Osteocyte (in vitro differentiated cells): ENCODE results near the gene KANK3. TPM values are rescaled to one million over a fixed set of nuclear protein-coding genes. Genes with fewer than 3 reads are reported as not detected.
"Not testable (repeated sequence)": the region's sequence is repeated elsewhere in the genome, so short reads cannot be mapped to it uniquely, and the experiment has no call there.

ENCODE experiments used
- DNase-seq: peaks from one replicate; pipeline ENCODE4 v3.0.0; 2021; ENCODE audit warnings: mixed read lengths; ENCODE audit not compliant: unreplicated experiment; ENCODE audit errors: extremely low spot score
- H3K27ac Mint-ChIP-seq: one replicate; pipeline ENCODE4 v1.8.0; 2021; ENCODE audit warnings: mild to moderate bottlenecking, mixed read lengths; ENCODE audit not compliant: unreplicated experiment
- H3K27me3 Mint-ChIP-seq: one replicate; pipeline ENCODE4 v1.8.0; 2021; ENCODE audit warnings: mixed read lengths; ENCODE audit not compliant: unreplicated experiment
- H3K36me3 Mint-ChIP-seq: one replicate; pipeline ENCODE4 v1.8.0; 2021; ENCODE audit warnings: mixed read lengths; ENCODE audit not compliant: unreplicated experiment
- H3K4me1 Mint-ChIP-seq: one replicate; pipeline ENCODE4 v1.8.0; 2021; ENCODE audit warnings: mixed read lengths; ENCODE audit not compliant: unreplicated experiment
- H3K4me3 Mint-ChIP-seq: one replicate; pipeline ENCODE4 v1.8.0; 2021; ENCODE audit warnings: mild to moderate bottlenecking, moderate library complexity, mixed read lengths; ENCODE audit not compliant: unreplicated experiment
- H3K9me3 Mint-ChIP-seq: one replicate; pipeline ENCODE4 v1.8.0; 2021; ENCODE audit warnings: mixed read lengths; ENCODE audit not compliant: unreplicated experiment
- total RNA-seq: library from RNA; stranded (reverse); gene quantifications from 2 replicates; pipeline ENCODE4 v1.2.1, GENCODE V29; 2021
- TF ChIP-seq, protein P1 (sequence below): fragments of 200-600 bp; sonication (generic); IDR thresholded peaks from 2 replicates; pipeline ENCODE4 v1.5.0; 2021; ENCODE audit warnings: antibody characterized with exemption, mild to moderate bottlenecking, moderate library complexity

Gene KANK3
- total RNA-seq, 1 donor from 2014 or later: 0.30 TPM

DNA sequence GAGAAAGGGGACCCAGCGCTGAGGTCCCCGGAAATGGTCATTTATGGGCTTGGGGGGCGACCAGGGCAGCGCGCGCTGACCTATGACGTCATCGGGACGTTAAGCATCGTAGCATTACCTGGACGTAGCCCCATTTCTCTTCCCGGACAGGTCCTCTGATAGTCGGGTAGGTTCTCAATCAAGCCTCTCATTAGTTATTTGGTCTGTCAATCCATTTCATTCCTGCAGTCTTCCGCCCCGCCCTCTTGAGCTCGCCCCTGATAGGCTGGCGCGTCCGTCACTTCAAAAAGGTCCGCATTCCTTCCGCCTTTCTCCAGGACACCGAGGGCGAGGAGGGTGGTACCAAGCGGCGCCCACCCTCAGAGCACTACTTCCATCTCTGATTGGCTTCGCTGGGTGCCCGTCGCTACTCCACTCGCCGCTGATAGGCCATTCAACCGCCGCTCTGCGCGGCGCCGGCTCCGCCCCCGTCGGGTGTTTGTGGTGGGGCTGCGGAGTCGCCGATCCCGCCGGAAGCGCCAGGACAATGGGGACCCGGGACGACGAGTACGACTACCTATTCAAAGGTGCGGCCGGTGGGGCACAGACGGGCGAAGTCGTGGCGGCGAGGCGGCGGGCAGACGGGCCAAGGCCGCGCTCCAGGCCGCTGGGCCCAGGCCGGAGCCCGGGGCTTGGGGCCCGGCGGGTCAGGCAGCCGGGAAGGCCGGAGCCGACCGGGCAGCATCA is 47.0 kb upstream of the KANK3 start, which contains the start of gene RAB11B:
Gene RAB11B, plus strand, starts transcription at position 470 of the 726 bp plus-strand sequence. Its CDS starts 57 bp downstream, at position 527.
- H3K27me3 Mint-ChIP-seq: no peaks in the 10 kb centered on the region
- H3K4me3 Mint-ChIP-seq: peak within 1 kb of the TSS; percentile 90
- peak within 1 kb of the TSS; percentile 97 for H3K27ac Mint-ChIP-seq
- H3K36me3 Mint-ChIP-seq: peaks cover 6% of the 10 kb centered on the region
- H3K4me1 Mint-ChIP-seq: peaks cover 42% of the 10 kb centered on the region
- peaks cover 5% of the 10 kb centered on the region for H3K9me3 Mint-ChIP-seq
- DNase-seq: peak; percentile 99
- TF ChIP-seq, protein P1, sequence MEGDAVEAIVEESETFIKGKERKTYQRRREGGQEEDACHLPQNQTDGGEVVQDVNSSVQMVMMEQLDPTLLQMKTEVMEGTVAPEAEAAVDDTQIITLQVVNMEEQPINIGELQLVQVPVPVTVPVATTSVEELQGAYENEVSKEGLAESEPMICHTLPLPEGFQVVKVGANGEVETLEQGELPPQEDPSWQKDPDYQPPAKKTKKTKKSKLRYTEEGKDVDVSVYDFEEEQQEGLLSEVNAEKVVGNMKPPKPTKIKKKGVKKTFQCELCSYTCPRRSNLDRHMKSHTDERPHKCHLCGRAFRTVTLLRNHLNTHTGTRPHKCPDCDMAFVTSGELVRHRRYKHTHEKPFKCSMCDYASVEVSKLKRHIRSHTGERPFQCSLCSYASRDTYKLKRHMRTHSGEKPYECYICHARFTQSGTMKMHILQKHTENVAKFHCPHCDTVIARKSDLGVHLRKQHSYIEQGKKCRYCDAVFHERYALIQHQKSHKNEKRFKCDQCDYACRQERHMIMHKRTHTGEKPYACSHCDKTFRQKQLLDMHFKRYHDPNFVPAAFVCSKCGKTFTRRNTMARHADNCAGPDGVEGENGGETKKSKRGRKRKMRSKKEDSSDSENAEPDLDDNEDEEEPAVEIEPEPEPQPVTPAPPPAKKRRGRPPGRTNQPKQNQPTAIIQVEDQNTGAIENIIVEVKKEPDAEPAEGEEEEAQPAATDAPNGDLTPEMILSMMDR: no peak

DNA sequence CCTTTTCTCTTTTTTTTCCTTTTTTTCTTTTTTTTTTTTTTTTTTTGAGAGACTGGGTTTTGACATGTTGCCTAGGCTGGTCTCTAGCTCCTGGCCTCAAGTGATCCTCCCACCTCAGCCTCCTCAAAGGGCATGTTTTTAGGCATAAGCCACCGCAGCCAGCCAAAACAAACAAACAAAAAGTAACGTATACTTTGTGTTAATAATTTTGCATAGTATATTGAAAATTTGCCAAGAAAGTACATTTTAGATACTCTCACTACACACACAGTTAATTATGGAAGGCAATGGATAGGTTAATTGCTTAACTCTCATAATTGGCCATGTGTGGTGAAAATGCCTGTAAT is 45.5 kb upstream of the KANK3 start:
- H3K36me3 Mint-ChIP-seq: peaks cover 6% of the 10 kb centered on the region
- no peak for DNase-seq
- H3K27me3 Mint-ChIP-seq: no peaks in the 10 kb centered on the region
- TF ChIP-seq, protein P1: no peak
- peaks cover 27% of the 10 kb centered on the region for H3K4me1 Mint-ChIP-seq
- peaks cover 5% of the 10 kb centered on the region for H3K9me3 Mint-ChIP-seq
- peak overlapping the region; percentile 41 for H3K27ac Mint-ChIP-seq
- peak overlapping the region; percentile 18 for H3K4me3 Mint-ChIP-seq

DNA sequence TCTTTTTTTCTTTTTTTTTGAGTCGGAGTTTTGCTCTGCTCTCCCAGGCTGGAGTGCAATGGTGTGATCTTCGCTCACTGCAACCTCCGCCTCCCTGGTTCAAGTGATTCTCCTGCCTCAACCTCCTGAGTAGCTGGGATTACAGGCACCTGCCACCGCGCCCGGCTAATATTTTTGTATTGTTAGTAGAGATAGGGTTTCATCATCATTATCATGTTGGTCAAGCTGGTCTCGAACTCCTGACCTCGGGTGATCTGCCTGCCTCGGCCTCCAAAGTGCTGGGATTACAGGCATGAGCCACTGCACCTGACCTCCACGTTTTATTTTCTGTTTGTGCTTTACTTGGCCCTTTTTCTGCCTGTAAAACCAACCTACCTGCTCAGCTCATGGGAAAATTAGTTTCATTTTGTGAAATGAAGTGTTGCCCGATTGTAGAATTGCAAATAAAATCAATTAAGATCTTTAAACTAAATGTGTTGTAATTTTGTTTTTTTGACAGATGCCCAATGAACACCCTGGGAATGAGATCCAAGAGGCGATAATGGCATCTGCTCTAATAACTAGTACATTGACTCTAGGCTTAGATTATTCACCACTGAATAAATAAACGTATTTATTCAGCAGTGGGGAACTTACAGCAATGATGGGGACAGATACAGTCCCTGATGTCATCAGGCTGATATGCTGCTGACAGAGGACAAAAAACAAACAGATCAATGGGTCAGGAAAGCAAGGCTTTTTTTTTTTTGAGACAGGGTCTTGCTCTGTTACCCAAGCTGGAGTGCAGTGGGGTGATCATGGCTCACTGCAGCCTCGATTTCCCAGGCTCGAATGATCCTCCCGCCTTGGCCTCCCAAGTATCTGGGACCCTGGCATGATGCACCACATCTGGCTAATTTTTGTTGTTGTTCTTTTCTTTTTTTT is 44.9 kb upstream of the KANK3 start:
- H3K4me1 Mint-ChIP-seq: peaks cover 23% of the 10 kb centered on the region
- H3K4me3 Mint-ChIP-seq: no peak overlapping the region
- H3K27me3 Mint-ChIP-seq: no peaks in the 10 kb centered on the region
- peaks cover 5% of the 10 kb centered on the region for H3K36me3 Mint-ChIP-seq
- TF ChIP-seq, protein P1: no peak
- no peak for DNase-seq
- H3K9me3 Mint-ChIP-seq: peaks cover 5% of the 10 kb centered on the region
- peak overlapping the region; percentile 41 for H3K27ac Mint-ChIP-seq

DNA sequence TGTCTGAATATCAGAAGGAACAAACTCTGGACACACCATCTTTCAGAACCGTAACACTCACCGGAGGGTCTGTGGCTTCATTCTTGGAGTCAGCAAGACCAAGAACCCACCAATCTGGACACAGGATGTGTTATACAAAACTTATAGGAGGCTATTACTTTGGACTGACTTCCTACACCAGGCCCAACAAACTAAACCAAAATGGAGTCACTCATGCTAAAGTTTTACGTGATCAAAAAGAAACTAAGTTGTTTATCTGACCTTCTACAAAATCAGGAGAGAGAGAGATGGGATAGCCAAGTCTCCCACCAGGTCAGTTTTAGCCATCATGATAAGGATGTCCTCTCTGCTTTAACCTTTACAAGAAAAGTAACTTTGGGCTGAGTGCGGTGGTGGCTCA is 43.9 kb upstream of the KANK3 start:
- DNase-seq: no peak
- H3K27me3 Mint-ChIP-seq: no peaks in the 10 kb centered on the region
- H3K4me1 Mint-ChIP-seq: peaks cover 17% of the 10 kb centered on the region
- TF ChIP-seq, protein P1: no peak
- peaks cover 4% of the 10 kb centered on the region for H3K36me3 Mint-ChIP-seq
- no peak overlapping the region for H3K27ac Mint-ChIP-seq
- H3K9me3 Mint-ChIP-seq: peaks cover 5% of the 10 kb centered on the region
- no peak overlapping the region for H3K4me3 Mint-ChIP-seq

DNA sequence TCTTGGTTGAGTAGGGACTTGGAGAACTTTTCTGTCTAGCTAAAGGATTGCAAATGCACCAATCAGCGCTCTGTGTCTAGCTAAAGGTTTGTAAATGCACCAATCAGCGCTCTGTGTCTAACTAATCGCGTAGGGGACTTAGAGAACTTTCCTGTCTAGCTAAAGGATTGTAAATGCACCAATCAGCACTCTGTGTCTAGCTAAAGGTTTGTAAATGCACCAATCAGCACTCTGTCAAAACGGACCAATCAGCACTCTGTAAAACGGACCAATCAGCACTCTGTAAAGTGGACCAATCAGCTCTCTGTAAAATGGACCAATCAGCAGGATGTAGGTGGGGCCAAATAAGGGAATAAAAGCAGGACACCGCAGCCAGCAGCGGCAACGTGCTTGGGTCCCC is 43.4 kb upstream of the KANK3 start:
- H3K4me1 Mint-ChIP-seq: peaks cover 12% of the 10 kb centered on the region
- H3K27ac Mint-ChIP-seq, H3K36me3 Mint-ChIP-seq, H3K4me3 Mint-ChIP-seq, H3K27me3 Mint-ChIP-seq, DNase-seq, H3K9me3 Mint-ChIP-seq: not testable (repeated sequence)

DNA sequence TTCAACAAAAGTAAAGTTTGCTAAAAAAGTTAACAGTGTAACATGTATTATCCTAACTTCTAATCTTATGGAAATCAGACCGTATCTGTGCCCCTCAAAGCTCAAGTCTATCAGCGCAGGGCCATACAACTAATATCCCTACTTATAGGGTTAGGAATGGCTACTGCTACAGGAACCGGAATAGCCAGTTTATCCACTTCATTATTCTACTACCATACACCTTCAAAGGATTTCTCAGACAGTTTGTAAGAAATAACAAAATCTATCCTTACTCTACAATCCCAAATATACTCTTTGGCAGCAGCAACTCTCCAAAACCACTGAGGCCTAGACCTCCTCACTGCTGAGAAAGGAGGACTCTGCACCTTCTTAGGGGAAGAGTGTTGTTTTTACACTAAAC is 42.5 kb upstream of the KANK3 start:
- not testable (repeated sequence) for H3K36me3 Mint-ChIP-seq, H3K27me3 Mint-ChIP-seq, H3K27ac Mint-ChIP-seq, H3K4me3 Mint-ChIP-seq, H3K4me1 Mint-ChIP-seq, DNase-seq, H3K9me3 Mint-ChIP-seq

DNA sequence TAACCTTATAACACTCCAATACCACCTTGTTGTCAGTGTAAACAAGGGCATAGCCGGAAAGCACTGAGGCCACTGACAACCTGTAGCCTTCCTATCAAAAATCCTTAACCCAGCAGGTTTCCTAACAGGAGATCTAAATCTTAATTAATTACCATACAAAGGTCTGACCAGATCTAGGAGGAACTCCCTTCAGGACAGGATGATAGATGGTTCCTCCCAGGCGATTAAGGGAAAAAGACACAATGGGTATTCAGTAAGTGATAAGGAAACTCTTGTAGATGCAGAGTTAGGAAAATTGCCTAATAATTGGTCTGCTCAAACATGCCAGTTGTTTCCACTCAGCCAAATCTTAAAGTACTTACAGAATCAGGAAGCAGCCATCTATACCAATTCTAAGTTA is 42.0 kb upstream of the KANK3 start:
- not testable (repeated sequence) for H3K9me3 Mint-ChIP-seq, H3K4me1 Mint-ChIP-seq, H3K27ac Mint-ChIP-seq, DNase-seq, H3K27me3 Mint-ChIP-seq, H3K4me3 Mint-ChIP-seq, H3K36me3 Mint-ChIP-seq

DNA sequence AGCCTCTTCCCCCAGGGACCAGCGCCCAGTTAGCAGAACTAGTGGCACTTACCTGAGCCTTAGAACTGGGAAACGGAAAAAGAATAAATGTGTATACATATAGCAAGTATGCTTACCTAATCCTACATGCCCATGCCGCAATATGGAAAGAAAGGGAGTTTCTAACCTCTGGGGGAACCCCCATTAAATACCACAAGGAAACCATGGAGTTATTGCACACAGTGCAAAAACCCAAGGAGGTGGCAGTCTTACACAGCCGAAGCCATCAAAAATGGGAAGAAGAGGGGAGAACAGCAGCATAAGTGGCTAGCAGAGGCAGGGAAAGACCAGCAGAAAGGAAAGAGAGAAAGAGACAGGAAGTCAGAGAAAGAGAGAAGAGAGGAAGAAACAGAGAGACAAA is 41.5 kb upstream of the KANK3 start:
- not testable (repeated sequence) for H3K4me3 Mint-ChIP-seq, H3K4me1 Mint-ChIP-seq, H3K27ac Mint-ChIP-seq, H3K9me3 Mint-ChIP-seq, DNase-seq, H3K27me3 Mint-ChIP-seq, H3K36me3 Mint-ChIP-seq
